GM21786 (cell line): Measurements from ENCODE around the gene TAF4B.
"Not testable (repeated sequence)": the region's sequence is repeated elsewhere in the genome, so short reads cannot be mapped to it uniquely, and the experiment has no call there.

Experiments
- ATAC-seq: cut with Tn5 transposase; IDR thresholded peaks from one replicate; pipeline ENCODE4 v1.9.1; 2021; ENCODE audit not compliant: unreplicated experiment

Gene TAF4B

GRCh38 chr18:26230497-26230896, 4.3 kb downstream of the TAF4B start:
- no peak for ATAC-seq

- no peak for ATAC-seq
Measured at GRCh38 chr18:26233208-26233607, 7.0 kb downstream of the TAF4B start.

GRCh38 chr18:26237363-26237762, 11.1 kb downstream of the TAF4B start:
- not testable (repeated sequence) for ATAC-seq

- not testable (repeated sequence) for ATAC-seq
Measured at GRCh38 chr18:26238718-26239117, 12.5 kb downstream of the TAF4B start.

GRCh38 chr18:26242392-26242791, 16.1 kb downstream of the TAF4B start:
- not testable (repeated sequence) for ATAC-seq

- ATAC-seq = not testable (repeated sequence)
Measured at GRCh38 chr18:26245434-26245833, 19.2 kb downstream of the TAF4B start.

GRCh38 chr18:26252411-26252810, 26.2 kb downstream of the TAF4B start:
- ATAC-seq = no peak

GRCh38 chr18:26254808-26255207, 28.6 kb downstream of the TAF4B start:
- ATAC-seq = not testable (repeated sequence)

GRCh38 chr18:26255695-26256622, 29.7 kb downstream of the TAF4B start:
- no peak for ATAC-seq

GRCh38 chr18:26258711-26259110, 32.5 kb downstream of the TAF4B start:
- no peak for ATAC-seq

- ATAC-seq = not testable (repeated sequence)
Measured at GRCh38 chr18:26259416-26259815, 33.2 kb downstream of the TAF4B start.

GRCh38 chr18:26262156-26262555, 35.9 kb downstream of the TAF4B start:
- ATAC-seq = no peak

GRCh38 chr18:26267357-26267930, 41.2 kb downstream of the TAF4B start:
- no peak for ATAC-seq

- ATAC-seq = no peak
Measured at GRCh38 chr18:26268454-26268853, 42.2 kb downstream of the TAF4B start.

GRCh38 chr18:26271917-26272549, 45.8 kb downstream of the TAF4B start:
- ATAC-seq = no peak

- no peak for ATAC-seq
Measured at GRCh38 chr18:26277374-26277773, 51.1 kb downstream of the TAF4B start.

GRCh38 chr18:26279428-26279827, 53.2 kb downstream of the TAF4B start:
- no peak for ATAC-seq

- no peak for ATAC-seq
Measured at GRCh38 chr18:26286008-26286407, 59.8 kb downstream of the TAF4B start.

GRCh38 chr18:26287644-26288043, 61.4 kb downstream of the TAF4B start:
- no peak for ATAC-seq

GRCh38 chr18:26290385-26290784, 64.1 kb downstream of the TAF4B start:
- ATAC-seq = no peak

GRCh38 chr18:26293982-26294381, 67.7 kb downstream of the TAF4B start:
- ATAC-seq = no peak

- no peak for ATAC-seq
Measured at GRCh38 chr18:26298107-26298506, 71.9 kb downstream of the TAF4B start.
